ENCODE results near the gene GSTA1. TPM values are rescaled to one million over a fixed set of nuclear protein-coding genes. Genes with fewer than 3 reads are reported as not detected.
"Not testable (repeated sequence)": the region's sequence is repeated elsewhere in the genome, so short reads cannot be mapped to it uniquely, and the experiment has no call there.

The GSTA1 gene
- total and polyA plus RNA-seq, 3 experiments from 2014 or later: not detected

- Histone ChIP-seq H3K27me3 (ENCODE audit: insufficient read depth, low read length, poor library complexity, severe bottlenecking) (no peaks in the 10 kb centered on the region), H3K36me3 (ENCODE audit: insufficient read depth, low read length) (no peaks in the 10 kb centered on the region), H3K4me1 (ENCODE audit: insufficient read depth, low read length) (no peaks in the 10 kb centered on the region), H3K4me3 (ENCODE audit: low read length) (no peak overlapping the region), H3K27ac (ENCODE audit: low read depth, low read length) (no peak overlapping the region), H3K9me3 (ENCODE audit: low read length) (no peaks in the 10 kb centered on the region)
- CTCF ChIA-PET: no interaction called here
- POLR2A ChIA-PET: no interaction called here
- H3K36me3 Mint-ChIP-seq: no peaks in the 10 kb centered on the region
- peaks cover 14 to 57% of the 10 kb centered on the region in 2 donors for H3K27me3 Mint-ChIP-seq
- no peak overlapping the region for H3K4me3 Mint-ChIP-seq
- H3K9me3 Mint-ChIP-seq: peaks cover 0 to 3% (median 0%) of the 10 kb centered on the region in 5 donors
- H3K4me1 Mint-ChIP-seq: no peaks in the 10 kb centered on the region
- DNase-seq: no peak
- no peak overlapping the region for H3K27ac Mint-ChIP-seq
Measured at GRCh38 chr6:52779237-52779636, 24.4 kb downstream of the GSTA1 start.

GRCh38 chr6:52776711-52777351 is 26.8 kb downstream of the GSTA1 start:
- H3K4me1 Mint-ChIP-seq; H3K27ac Mint-ChIP-seq; DNase-seq; CTCF ChIA-PET; H3K36me3 Mint-ChIP-seq; H3K27ac ChIP-seq (ENCODE audit: low read depth, low read length); H3K4me1 ChIP-seq (ENCODE audit: insufficient read depth, low read length); H3K9me3 Mint-ChIP-seq; H3K4me3 ChIP-seq (ENCODE audit: low read length); H3K27me3 ChIP-seq (ENCODE audit: insufficient read depth, low read length, poor library complexity, severe bottlenecking); POLR2A ChIA-PET; H3K4me3 Mint-ChIP-seq; H3K9me3 ChIP-seq (ENCODE audit: low read length); H3K36me3 ChIP-seq (ENCODE audit: insufficient read depth, low read length): not testable (repeated sequence)
- H3K27me3 Mint-ChIP-seq: peaks cover 16 to 55% of the 10 kb centered on the region in 2 donors

GRCh38 chr6:52769399-52769798 is 34.2 kb downstream of the GSTA1 start:
- DNase-seq; H3K9me3 ChIP-seq (ENCODE audit: low read length); CTCF ChIA-PET; H3K4me1 Mint-ChIP-seq; H3K36me3 Mint-ChIP-seq; H3K27ac Mint-ChIP-seq; H3K27me3 ChIP-seq (ENCODE audit: insufficient read depth, low read length, poor library complexity, severe bottlenecking); H3K4me3 ChIP-seq (ENCODE audit: low read length); H3K27me3 Mint-ChIP-seq; POLR2A ChIA-PET; H3K9me3 Mint-ChIP-seq; H3K27ac ChIP-seq (ENCODE audit: low read depth, low read length); H3K4me1 ChIP-seq (ENCODE audit: insufficient read depth, low read length); H3K36me3 ChIP-seq (ENCODE audit: insufficient read depth, low read length); H3K4me3 Mint-ChIP-seq: not testable (repeated sequence)

GRCh38 chr6:52767658-52768057 is 36.0 kb downstream of the GSTA1 start:
- H3K4me3 ChIP-seq (ENCODE audit: low read length); POLR2A ChIA-PET; H3K27ac ChIP-seq (ENCODE audit: low read depth, low read length); H3K9me3 Mint-ChIP-seq; CTCF ChIA-PET; H3K4me1 ChIP-seq (ENCODE audit: insufficient read depth, low read length); H3K36me3 ChIP-seq (ENCODE audit: insufficient read depth, low read length); H3K4me3 Mint-ChIP-seq; H3K36me3 Mint-ChIP-seq; H3K9me3 ChIP-seq (ENCODE audit: low read length); H3K4me1 Mint-ChIP-seq; H3K27me3 ChIP-seq (ENCODE audit: insufficient read depth, low read length, poor library complexity, severe bottlenecking); H3K27ac Mint-ChIP-seq; DNase-seq: not testable (repeated sequence)
- H3K27me3 Mint-ChIP-seq: peaks cover 4 to 15% of the 10 kb centered on the region in 2 donors

- H3K4me3 ChIP-seq (ENCODE audit: low read length); CTCF ChIA-PET; H3K4me1 ChIP-seq (ENCODE audit: insufficient read depth, low read length); H3K9me3 ChIP-seq (ENCODE audit: low read length); H3K4me1 Mint-ChIP-seq; H3K36me3 ChIP-seq (ENCODE audit: insufficient read depth, low read length); H3K36me3 Mint-ChIP-seq; H3K9me3 Mint-ChIP-seq; H3K27me3 ChIP-seq (ENCODE audit: insufficient read depth, low read length, poor library complexity, severe bottlenecking); H3K27ac Mint-ChIP-seq; H3K4me3 Mint-ChIP-seq; POLR2A ChIA-PET; DNase-seq; H3K27ac ChIP-seq (ENCODE audit: low read depth, low read length): not testable (repeated sequence)
- H3K27me3 Mint-ChIP-seq: peaks cover 12 to 32% of the 10 kb centered on the region in 2 donors
Measured at GRCh38 chr6:52763322-52763916, 40.2 kb downstream of the GSTA1 start, which contains the start of gene GSTA2. Gene GSTA2, minus strand, starts transcription at chr6:52763475. Its CDS starts 5,528 bp downstream, at chr6:52757947.

GRCh38 chr6:52761673-52762491 is 41.7 kb downstream of the GSTA1 start:
- H3K36me3 ChIP-seq (ENCODE audit: insufficient read depth, low read length); H3K36me3 Mint-ChIP-seq; CTCF ChIA-PET; H3K4me3 ChIP-seq (ENCODE audit: low read length); H3K27ac Mint-ChIP-seq; POLR2A ChIA-PET; H3K9me3 Mint-ChIP-seq; H3K27me3 ChIP-seq (ENCODE audit: insufficient read depth, low read length, poor library complexity, severe bottlenecking); H3K4me1 Mint-ChIP-seq; H3K4me1 ChIP-seq (ENCODE audit: insufficient read depth, low read length); H3K4me3 Mint-ChIP-seq; H3K27ac ChIP-seq (ENCODE audit: low read depth, low read length); H3K9me3 ChIP-seq (ENCODE audit: low read length); DNase-seq: not testable (repeated sequence)
- H3K27me3 Mint-ChIP-seq: peaks cover 15 to 34% of the 10 kb centered on the region in 2 donors

- no peak for DNase-seq
- ChIA-PET POLR2A (no interaction called here), CTCF (no interaction called here)
- Histone ChIP-seq H3K27me3 (ENCODE audit: insufficient read depth, low read length, poor library complexity, severe bottlenecking) (no peaks in the 10 kb centered on the region), H3K9me3 (ENCODE audit: low read length) (no peaks in the 10 kb centered on the region), H3K36me3 (ENCODE audit: insufficient read depth, low read length) (no peaks in the 10 kb centered on the region), H3K4me3 (ENCODE audit: low read length) (no peak overlapping the region), H3K4me1 (ENCODE audit: insufficient read depth, low read length) (no peaks in the 10 kb centered on the region), H3K27ac (ENCODE audit: low read depth, low read length) (no peak overlapping the region)
- Mint-ChIP-seq H3K4me3 (no peak overlapping the region), H3K27me3 (peaks cover 13 to 46% of the 10 kb centered on the region in 2 donors), H3K9me3 (no peaks in the 10 kb centered on the region), H3K27ac (no peak overlapping the region), H3K36me3 (no peaks in the 10 kb centered on the region), H3K4me1 (no peaks in the 10 kb centered on the region)
Measured at GRCh38 chr6:52760105-52760765, 43.4 kb downstream of the GSTA1 start.

GRCh38 chr6:52759085-52759484 is 44.5 kb downstream of the GSTA1 start:
- H3K4me1 Mint-ChIP-seq: no peaks in the 10 kb centered on the region
- Histone ChIP-seq H3K27me3 (ENCODE audit: insufficient read depth, low read length, poor library complexity, severe bottlenecking) (no peaks in the 10 kb centered on the region), H3K36me3 (ENCODE audit: insufficient read depth, low read length) (no peaks in the 10 kb centered on the region), H3K4me3 (ENCODE audit: low read length) (no peak overlapping the region), H3K4me1 (ENCODE audit: insufficient read depth, low read length) (no peaks in the 10 kb centered on the region), H3K9me3 (ENCODE audit: low read length) (no peaks in the 10 kb centered on the region), H3K27ac (ENCODE audit: low read depth, low read length) (no peak overlapping the region)
- DNase-seq: no peak
- no peak overlapping the region for H3K4me3 Mint-ChIP-seq
- H3K27ac Mint-ChIP-seq: no peak overlapping the region
- ChIA-PET CTCF (no interaction called here), POLR2A (interaction anchor here (0.7 kb wide), 1 partner anchor 295 kb away, joined by 5 read pairs; no protein-coding TSS in a partner anchor)
- H3K9me3 Mint-ChIP-seq: no peaks in the 10 kb centered on the region
- peaks cover 13 to 53% of the 10 kb centered on the region in 2 donors for H3K27me3 Mint-ChIP-seq
- no peaks in the 10 kb centered on the region for H3K36me3 Mint-ChIP-seq
